Lower leg skin (tissue), 4 donors: ENCODE results near the gene PTGES3L. TPM values are rescaled to one million over a fixed set of nuclear protein-coding genes. Genes with fewer than 3 reads are reported as not detected.
A peak's percentile ranks its signal among the peaks of the same experiment; 100 is the strongest.

Experiments
- DNase-seq, 2 donors: peaks; one replicate each; pipeline ENCODE4 v3.0.0-alpha.2; 2019; ENCODE audit warnings: low spot score in 2 of 2
- H3K4me3 ChIP-seq: fragments of 200-600 bp; sonication (generic); 2 replicates; pipeline ENCODE4 v1.5.1; 2017; ENCODE audit warnings: mild to moderate bottlenecking, low read depth; ENCODE audit not compliant: poor library complexity, severe bottlenecking
- POLR2A ChIP-seq, 2 donors: fragments of 450-650 bp; IDR thresholded peaks; one replicate each; pipeline ENCODE4 v1.6.1; 2016 to 2017; ENCODE audit warnings: antibody characterized with exemption in 2 of 2, mild to moderate bottlenecking in 1 of 2, moderate library complexity in 1 of 2
- WGBS, 2 donors: methylation state at CpG; one replicate each; pipeline ENCODE4 v1.1.5; 2018; 5-methylcytosine and 5-hydroxymethylcytosine counted together
- intact Hi-C: fragments of 100-400 bp; cut with DNase I; formaldehyde crosslinking; loops from one replicate; pipeline ENCODE4 v1.15.0; 2023; ENCODE audit warnings: low total_unique reads
- total RNA-seq, 4 donors: library from RNA; depleted of rRNA; stranded (reverse); fragments of >200 nt; gene quantifications; one replicate each; pipeline ENCODE4 v1.1.0, GENCODE V29; 2016
- TF ChIP-seq, protein P1 (sequence below), 3 donors: fragments of 450-650 bp; IDR thresholded peaks; one replicate each; pipeline ENCODE4 v1.5.1; 2016; ENCODE audit warnings: antibody characterized with exemption in 3 of 3, mild to moderate bottlenecking in 3 of 3, moderate library complexity in 2 of 3

PTGES3L gene
- total RNA-seq, 4 donors from 2014 or later, result 0.19 to 1.8 TPM; not detected in 2

DNA sequence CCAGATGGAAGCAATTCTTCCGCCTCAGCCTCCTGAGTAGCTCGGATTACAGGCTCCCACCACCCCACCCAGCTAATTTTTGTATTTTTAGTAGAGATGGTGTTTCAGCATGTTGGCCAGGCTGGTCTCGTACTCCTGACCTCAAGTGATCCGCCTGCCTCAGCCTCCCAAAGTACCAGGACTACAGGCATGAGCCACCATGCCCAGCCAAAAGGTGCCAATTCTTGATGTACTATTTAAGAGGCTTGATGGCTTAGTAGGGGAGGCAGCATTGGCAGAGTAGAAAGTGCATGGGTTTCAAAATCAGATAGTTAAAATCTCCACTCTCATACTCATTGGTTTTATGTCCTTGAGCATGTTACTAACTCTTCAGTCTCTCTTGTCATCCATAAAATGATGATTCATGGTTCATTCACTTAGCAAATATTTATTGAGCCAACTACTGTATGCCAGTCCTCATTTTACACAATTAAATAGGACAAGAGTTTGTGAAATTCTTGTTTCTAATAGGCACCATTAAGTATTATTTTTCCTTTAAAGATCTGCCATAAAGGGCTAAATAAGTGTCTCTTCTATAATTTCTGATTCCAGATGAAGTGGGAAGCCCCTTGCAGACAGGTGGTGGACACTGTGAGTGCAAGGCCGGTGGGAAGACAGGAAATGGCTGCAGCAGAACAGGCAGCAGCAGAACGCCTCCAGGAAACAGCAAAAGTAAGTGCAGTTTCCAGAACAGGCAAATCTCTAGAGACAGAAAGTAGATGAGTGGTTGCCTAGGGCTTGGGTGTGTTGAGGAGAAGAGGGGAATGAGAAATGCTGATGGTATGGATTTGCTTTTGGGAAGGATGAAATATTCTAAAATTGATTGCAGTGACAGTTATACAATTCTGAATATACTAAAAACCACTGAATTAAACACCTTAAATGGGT, 10.1 kb upstream of the PTGES3L start:
- intact Hi-C loops, result no loop called here
- no peak overlapping the region for H3K4me3 ChIP-seq
- TF ChIP-seq, protein P1, sequence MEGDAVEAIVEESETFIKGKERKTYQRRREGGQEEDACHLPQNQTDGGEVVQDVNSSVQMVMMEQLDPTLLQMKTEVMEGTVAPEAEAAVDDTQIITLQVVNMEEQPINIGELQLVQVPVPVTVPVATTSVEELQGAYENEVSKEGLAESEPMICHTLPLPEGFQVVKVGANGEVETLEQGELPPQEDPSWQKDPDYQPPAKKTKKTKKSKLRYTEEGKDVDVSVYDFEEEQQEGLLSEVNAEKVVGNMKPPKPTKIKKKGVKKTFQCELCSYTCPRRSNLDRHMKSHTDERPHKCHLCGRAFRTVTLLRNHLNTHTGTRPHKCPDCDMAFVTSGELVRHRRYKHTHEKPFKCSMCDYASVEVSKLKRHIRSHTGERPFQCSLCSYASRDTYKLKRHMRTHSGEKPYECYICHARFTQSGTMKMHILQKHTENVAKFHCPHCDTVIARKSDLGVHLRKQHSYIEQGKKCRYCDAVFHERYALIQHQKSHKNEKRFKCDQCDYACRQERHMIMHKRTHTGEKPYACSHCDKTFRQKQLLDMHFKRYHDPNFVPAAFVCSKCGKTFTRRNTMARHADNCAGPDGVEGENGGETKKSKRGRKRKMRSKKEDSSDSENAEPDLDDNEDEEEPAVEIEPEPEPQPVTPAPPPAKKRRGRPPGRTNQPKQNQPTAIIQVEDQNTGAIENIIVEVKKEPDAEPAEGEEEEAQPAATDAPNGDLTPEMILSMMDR (IDR thresholded peaks at IDR 0.05), result no peak
- no peak for TF ChIP-seq POLR2A (IDR thresholded peaks at IDR 0.05)
- whole genome bisulfite sequencing, 2 donors, result 82 to 90% methylated on average over 6 of the region's 6 CpGs
- no peak for DNase-seq

DNA sequence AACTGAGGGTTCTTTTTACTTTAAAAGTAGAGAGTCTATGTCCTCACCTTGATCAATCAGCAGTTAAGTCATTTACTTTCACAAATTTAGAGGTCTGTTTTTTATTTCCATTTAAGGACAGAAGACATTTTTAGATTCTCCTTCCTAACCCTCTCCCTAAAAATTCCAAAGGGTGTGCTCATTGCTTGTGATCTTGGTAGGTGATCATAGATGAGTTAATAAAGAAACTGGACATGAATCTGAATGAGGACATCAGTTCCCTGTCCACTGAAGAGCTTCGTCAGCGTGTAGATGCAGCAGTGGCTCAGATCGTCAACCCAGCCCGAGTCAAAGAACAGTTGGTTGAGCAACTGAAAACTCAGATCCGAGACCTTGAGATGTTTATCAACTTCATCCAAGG, 9.3 kb upstream of the PTGES3L start:
- intact Hi-C loops, result no loop called here
- H3K4me3 ChIP-seq, result no peak overlapping the region
- no peak for DNase-seq
- TF ChIP-seq, protein P1 (IDR thresholded peaks at IDR 0.05), result no peak
- no peak for TF ChIP-seq POLR2A (IDR thresholded peaks at IDR 0.05)
- 96% methylated on average over 5 of the region's 5 CpGs for WGBS, 2 donors

DNA sequence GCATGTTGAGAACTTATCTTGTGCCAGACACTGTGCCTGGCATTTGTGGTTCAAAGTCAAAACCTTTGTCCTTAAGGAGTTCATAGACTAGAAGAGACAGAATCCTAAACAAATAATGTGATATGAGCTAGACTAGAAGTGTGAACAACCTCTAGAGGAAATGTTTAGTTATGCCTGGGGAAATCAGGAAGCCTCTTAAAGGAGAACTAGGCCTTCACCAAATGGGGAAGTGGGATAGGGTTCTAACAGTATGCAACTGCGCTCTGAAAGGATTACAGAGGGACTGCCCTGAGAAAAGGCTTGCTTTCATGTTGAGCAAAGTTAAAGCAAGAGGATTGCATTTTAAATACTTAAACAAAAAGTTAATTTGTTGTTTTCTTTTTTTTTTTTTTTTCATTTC, 5.3 kb upstream of the PTGES3L start:
- intact Hi-C loops, result no loop called here

DNA sequence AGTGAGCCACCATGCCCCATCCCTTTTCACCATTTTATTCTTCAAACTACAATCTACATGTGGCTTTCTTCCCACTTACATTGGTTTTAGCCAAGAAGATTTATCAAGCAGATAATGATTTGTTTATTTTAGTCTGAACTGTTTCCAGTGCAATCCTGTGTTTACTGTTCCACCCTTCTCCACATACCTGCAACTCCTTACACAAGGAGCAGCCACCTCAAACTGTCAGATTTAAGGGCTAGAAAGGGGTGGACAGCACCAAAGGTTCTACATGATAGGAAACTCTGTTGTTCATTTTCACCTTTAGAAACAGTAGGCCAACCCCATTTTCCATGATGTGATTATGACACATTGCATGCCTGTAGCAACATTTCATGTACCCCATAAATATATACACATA, 2.4 kb upstream of the PTGES3L start:
- intact Hi-C loops, result no loop called here
- no peak overlapping the region for H3K4me3 ChIP-seq
- no peak for DNase-seq
- no peak for TF ChIP-seq POLR2A (IDR thresholded peaks at IDR 0.05)
- TF ChIP-seq, protein P1 (IDR thresholded peaks at IDR 0.05), result no peak

More for the DNA sequence above, 5.3 kb upstream of the PTGES3L start:
- H3K4me3 ChIP-seq, result no peak overlapping the region
- DNase-seq, result no peak
- TF ChIP-seq POLR2A (IDR thresholded peaks at IDR 0.05), result no peak
- TF ChIP-seq, protein P1 (IDR thresholded peaks at IDR 0.05), result no peak
- 0 to 61% methylated on average over 1 of the region's 1 CpG for WGBS, 2 donors

DNA sequence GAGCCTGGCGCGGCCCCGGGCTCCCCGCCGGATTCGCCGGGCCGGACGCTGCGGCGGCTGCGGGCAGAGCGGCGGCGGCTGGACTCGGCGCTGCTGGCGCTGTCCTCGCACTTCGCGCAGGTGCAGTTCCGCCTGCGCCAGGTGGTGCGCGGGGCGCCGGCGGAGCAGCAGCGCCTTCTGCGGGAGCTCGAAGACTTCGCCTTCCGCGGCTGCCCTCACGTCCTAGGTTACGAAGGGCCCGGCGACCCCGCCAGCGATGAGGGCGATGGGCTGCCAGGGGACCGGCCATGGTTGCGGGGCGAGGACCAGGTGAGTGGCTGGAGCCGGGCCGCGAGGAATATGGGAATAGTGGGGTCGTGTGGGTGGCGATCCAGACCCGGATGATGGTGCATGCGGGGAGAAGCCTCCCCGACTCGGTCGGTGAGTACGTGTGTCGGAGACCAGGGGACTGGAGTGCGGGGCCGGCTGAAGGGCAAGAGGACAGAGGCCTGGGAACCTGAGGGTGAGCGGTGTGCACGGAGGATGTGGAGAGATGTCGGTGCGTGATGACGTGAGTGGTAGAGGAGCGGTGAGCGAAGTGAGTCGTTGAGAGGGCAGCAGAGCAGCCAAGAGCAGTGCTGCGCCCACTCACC, 1.0 kb upstream of the PTGES3L start:
- no peak for DNase-seq
- 0% methylated on average over 35 to 65 of the region's 67 CpGs for WGBS, 2 donors
- intact Hi-C loops, result no loop called here
- no peak for TF ChIP-seq POLR2A (IDR thresholded peaks at IDR 0.05)
- TF ChIP-seq, protein P1 (IDR thresholded peaks at IDR 0.05), result no peak
- H3K4me3 ChIP-seq, result peak overlapping the region; percentile 81
